ENCODE measurements around the gene SMG9. TPM values are rescaled to one million over a fixed set of nuclear protein-coding genes. Genes with fewer than 3 reads are reported as not detected.
"Not testable (repeated sequence)": the region's sequence is repeated elsewhere in the genome, so short reads cannot be mapped to it uniquely, and the experiment has no call there.

SMG9 gene
- total RNA-seq, 1 donor from 2014 or later: 4.7 TPM

- DNase-seq (ENCODE audit: low read depth): no peak
- no peaks in the 10 kb centered on the region for H3K27me3 ChIP-seq (ENCODE audit: control insufficient read depth, insufficient read depth, low read length)
- no peak overlapping the region for H3K4me3 ChIP-seq (ENCODE audit: low read depth, low read length)
- no peaks in the 10 kb centered on the region for H3K36me3 ChIP-seq (ENCODE audit: control insufficient read depth, insufficient read depth, low read length)
- FAIRE-seq: no peak
- TF ChIP-seq, protein P1, sequence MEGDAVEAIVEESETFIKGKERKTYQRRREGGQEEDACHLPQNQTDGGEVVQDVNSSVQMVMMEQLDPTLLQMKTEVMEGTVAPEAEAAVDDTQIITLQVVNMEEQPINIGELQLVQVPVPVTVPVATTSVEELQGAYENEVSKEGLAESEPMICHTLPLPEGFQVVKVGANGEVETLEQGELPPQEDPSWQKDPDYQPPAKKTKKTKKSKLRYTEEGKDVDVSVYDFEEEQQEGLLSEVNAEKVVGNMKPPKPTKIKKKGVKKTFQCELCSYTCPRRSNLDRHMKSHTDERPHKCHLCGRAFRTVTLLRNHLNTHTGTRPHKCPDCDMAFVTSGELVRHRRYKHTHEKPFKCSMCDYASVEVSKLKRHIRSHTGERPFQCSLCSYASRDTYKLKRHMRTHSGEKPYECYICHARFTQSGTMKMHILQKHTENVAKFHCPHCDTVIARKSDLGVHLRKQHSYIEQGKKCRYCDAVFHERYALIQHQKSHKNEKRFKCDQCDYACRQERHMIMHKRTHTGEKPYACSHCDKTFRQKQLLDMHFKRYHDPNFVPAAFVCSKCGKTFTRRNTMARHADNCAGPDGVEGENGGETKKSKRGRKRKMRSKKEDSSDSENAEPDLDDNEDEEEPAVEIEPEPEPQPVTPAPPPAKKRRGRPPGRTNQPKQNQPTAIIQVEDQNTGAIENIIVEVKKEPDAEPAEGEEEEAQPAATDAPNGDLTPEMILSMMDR (IDR thresholded peaks at IDR 0.05; ENCODE audit: insufficient read depth, low read length, severe bottlenecking): no peak
These were observed 66.6 kb downstream of the SMG9 start for GRCh38 chr19:43688059-43688701.

DNA sequence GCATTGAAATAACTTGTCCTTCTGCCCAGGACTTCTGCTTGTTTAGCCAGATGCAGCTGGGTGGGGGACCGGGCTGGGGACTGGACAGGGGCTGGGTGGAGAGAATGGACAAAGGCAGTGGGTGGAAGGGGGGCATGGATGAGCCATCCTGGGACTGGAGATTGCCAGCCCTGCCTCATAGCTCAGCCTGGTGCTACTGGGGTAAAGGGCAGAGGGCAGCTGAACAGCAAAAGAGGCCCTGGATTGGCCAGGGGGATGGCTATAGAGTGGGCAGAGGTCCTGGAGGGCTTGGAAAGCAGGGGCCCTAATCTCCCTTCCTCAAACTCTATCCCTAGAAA is 67.1 kb downstream of the SMG9 start:
- FAIRE-seq: no peak

DNA sequence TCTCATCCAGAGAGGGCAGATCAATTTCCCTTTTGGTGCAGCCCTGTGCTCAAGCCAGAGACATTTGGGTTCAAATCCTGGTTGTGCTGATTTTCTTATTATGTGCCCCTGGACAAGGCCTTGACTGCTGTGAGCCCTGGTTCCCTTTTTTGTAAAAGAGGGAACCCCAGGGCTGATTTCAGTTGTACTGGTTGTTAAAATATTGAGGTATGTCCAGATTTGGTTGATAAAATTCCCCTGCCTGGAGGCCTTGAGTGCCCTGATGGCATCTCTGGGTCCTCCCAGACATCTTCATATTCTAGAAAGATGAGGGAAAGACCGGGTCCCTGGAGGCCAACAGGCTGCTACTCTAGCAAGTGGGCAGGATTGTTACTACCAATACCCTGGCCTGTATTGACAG is 70.4 kb downstream of the SMG9 start:
- no peaks in the 10 kb centered on the region for H3K27me3 ChIP-seq (ENCODE audit: control insufficient read depth, insufficient read depth, low read length)
- no peak overlapping the region for H3K4me3 ChIP-seq (ENCODE audit: low read depth, low read length)
- FAIRE-seq (no peak), DNase-seq (ENCODE audit: low read depth) (no peak)
- TF ChIP-seq, protein P1 (IDR thresholded peaks at IDR 0.05; ENCODE audit: insufficient read depth, low read length, severe bottlenecking): no peak
- no peaks in the 10 kb centered on the region for H3K36me3 ChIP-seq (ENCODE audit: control insufficient read depth, insufficient read depth, low read length)

More for the DNA sequence above, 67.1 kb downstream of the SMG9 start:
- no peak for DNase-seq (ENCODE audit: low read depth)
- Histone ChIP-seq H3K4me3 (ENCODE audit: low read depth, low read length) (no peak overlapping the region), H3K36me3 (ENCODE audit: control insufficient read depth, insufficient read depth, low read length) (no peaks in the 10 kb centered on the region), H3K27me3 (ENCODE audit: control insufficient read depth, insufficient read depth, low read length) (no peaks in the 10 kb centered on the region)
- TF ChIP-seq, protein P1 (IDR thresholded peaks at IDR 0.05; ENCODE audit: insufficient read depth, low read length, severe bottlenecking): no peak

DNA sequence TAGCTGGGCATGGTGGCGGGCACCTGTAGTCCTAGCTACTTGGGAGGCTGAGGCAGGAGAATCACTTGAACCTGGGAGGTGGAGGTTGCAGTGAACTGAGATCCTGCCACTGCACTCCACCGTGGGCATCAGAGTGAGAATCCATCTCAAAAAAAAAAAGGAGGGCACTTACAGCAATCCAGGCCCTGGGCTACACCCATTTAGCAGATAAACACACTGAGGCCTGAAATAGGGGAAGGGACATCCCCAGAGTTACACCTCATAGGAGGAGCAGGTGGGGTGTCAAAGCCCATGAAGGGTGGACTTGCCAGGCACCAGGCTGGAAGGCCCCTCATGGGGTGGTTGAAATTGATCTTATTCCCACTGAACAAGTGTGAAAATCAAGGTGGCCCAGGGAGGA is 70.9 kb downstream of the SMG9 start:
- H3K36me3 ChIP-seq (ENCODE audit: control insufficient read depth, insufficient read depth, low read length): no peaks in the 10 kb centered on the region
- no peak for FAIRE-seq
- no peaks in the 10 kb centered on the region for H3K27me3 ChIP-seq (ENCODE audit: control insufficient read depth, insufficient read depth, low read length)
- DNase-seq (ENCODE audit: low read depth): no peak
- TF ChIP-seq, protein P1 (IDR thresholded peaks at IDR 0.05; ENCODE audit: insufficient read depth, low read length, severe bottlenecking): no peak
- H3K4me3 ChIP-seq (ENCODE audit: low read depth, low read length): no peak overlapping the region

- H3K36me3 ChIP-seq (ENCODE audit: control insufficient read depth, insufficient read depth, low read length): no peaks in the 10 kb centered on the region
- DNase-seq (ENCODE audit: low read depth) (no peak), FAIRE-seq (no peak)
- no peaks in the 10 kb centered on the region for H3K27me3 ChIP-seq (ENCODE audit: control insufficient read depth, insufficient read depth, low read length)
- TF ChIP-seq, protein P1 (IDR thresholded peaks at IDR 0.05; ENCODE audit: insufficient read depth, low read length, severe bottlenecking): no peak
- H3K4me3 ChIP-seq (ENCODE audit: low read depth, low read length): no peak overlapping the region
These were observed 71.7 kb downstream of the SMG9 start for GRCh38 chr19:43682824-43683661.

DNA sequence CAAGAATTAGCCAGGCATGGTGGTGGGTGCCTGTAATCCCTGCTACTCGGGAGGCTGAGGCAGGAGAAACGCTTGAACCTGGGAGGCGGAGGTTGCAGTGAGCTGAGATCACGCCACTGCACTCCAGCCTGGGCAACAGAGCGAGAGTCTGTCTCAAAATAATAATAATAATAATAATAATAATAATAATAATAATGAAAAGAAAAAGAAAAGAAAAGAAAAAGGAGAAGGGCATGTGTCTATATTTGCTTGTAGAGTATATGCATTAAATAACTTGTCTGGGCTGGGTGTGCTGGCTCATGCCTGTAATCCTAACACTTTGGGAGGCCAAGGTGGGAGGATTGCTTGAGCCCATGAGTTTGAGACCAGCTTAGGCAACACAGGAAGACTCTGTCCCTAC is 72.5 kb downstream of the SMG9 start:
- not testable (repeated sequence) for FAIRE-seq; H3K27me3 ChIP-seq (ENCODE audit: control insufficient read depth, insufficient read depth, low read length); DNase-seq (ENCODE audit: low read depth); H3K4me3 ChIP-seq (ENCODE audit: low read depth, low read length); H3K36me3 ChIP-seq (ENCODE audit: control insufficient read depth, insufficient read depth, low read length)

All from bronchial epithelial cell (primary cell).